Hematopoietic multipotent progenitor cell treated with erythropoietin and hydrocortisone succinate and interleukin-3 and kit ligand, for 17 days (in vitro differentiated cells): ENCODE results near the gene FBXL14.
"Not testable (repeated sequence)": the region's sequence is repeated elsewhere in the genome, so short reads cannot be mapped to it uniquely, and the experiment has no call there.

Source experiments
- DNase-seq: peaks from one replicate; pipeline ENCODE4 v3.0.0-alpha.2; 2015; ENCODE audit warnings: low spot score

The FBXL14 gene

GRCh38 chr12:1572731-1573130 is 21.6 kb downstream of the FBXL14 start:
- no peak for DNase-seq

GRCh38 chr12:1567852-1568251 is 26.5 kb downstream of the FBXL14 start:
- DNase-seq = no peak

GRCh38 chr12:1566449-1567135 is 27.8 kb downstream of the FBXL14 start:
- DNase-seq = no peak

GRCh38 chr12:1565172-1565571 is 29.2 kb downstream of the FBXL14 start:
- no peak for DNase-seq

GRCh38 chr12:1564067-1564466 is 30.3 kb downstream of the FBXL14 start:
- no peak for DNase-seq

- DNase-seq = no peak
Observed at GRCh38 chr12:1562813-1563407, 31.5 kb downstream of the FBXL14 start.

- DNase-seq = no peak
Observed at GRCh38 chr12:1560704-1561103, 33.7 kb downstream of the FBXL14 start.

GRCh38 chr12:1559676-1560091 is 34.7 kb downstream of the FBXL14 start:
- no peak for DNase-seq

- not testable (repeated sequence) for DNase-seq
Observed at GRCh38 chr12:1558108-1558507, 36.3 kb downstream of the FBXL14 start.

GRCh38 chr12:1553987-1554982 is 40.1 kb downstream of the FBXL14 start:
- DNase-seq = no peak

GRCh38 chr12:1553536-1553935 is 40.8 kb downstream of the FBXL14 start:
- DNase-seq = no peak

GRCh38 chr12:1552911-1553491 is 41.4 kb downstream of the FBXL14 start:
- DNase-seq = no peak

GRCh38 chr12:1552171-1552570 is 42.2 kb downstream of the FBXL14 start:
- no peak for DNase-seq

GRCh38 chr12:1551496-1551895 is 42.9 kb downstream of the FBXL14 start:
- no peak for DNase-seq

- no peak for DNase-seq
Observed at GRCh38 chr12:1546931-1547640, 47.3 kb downstream of the FBXL14 start.

- no peak for DNase-seq
Observed at GRCh38 chr12:1544996-1545700, 49.2 kb downstream of the FBXL14 start.

- DNase-seq = no peak
Observed at GRCh38 chr12:1542599-1542998, 51.8 kb downstream of the FBXL14 start.

- no peak for DNase-seq
Observed at GRCh38 chr12:1540690-1541089, 53.7 kb downstream of the FBXL14 start.

- no peak for DNase-seq
Observed at GRCh38 chr12:1539135-1539534, 55.2 kb downstream of the FBXL14 start.

GRCh38 chr12:1536817-1537216 is 57.6 kb downstream of the FBXL14 start:
- no peak for DNase-seq

- DNase-seq = no peak
Observed at GRCh38 chr12:1534748-1535147, 59.6 kb downstream of the FBXL14 start.
